ENCODE results near the gene AGTPBP1.
"Not testable (repeated sequence)": the region's sequence is repeated elsewhere in the genome, so short reads cannot be mapped to it uniquely, and the experiment has no call there.

Gene AGTPBP1

GRCh38 chr9:85741875-85742596, at the start of gene AGTPBP1:
Gene AGTPBP1, minus strand, starts transcription at chr9:85741954. Its CDS starts 29,421 bp downstream, at chr9:85712533.
- peak within 1 kb of the TSS; percentile 16 to 86 (median 74) for H3K9ac ChIP-seq (ENCODE audit: low read length in 5 of 5)

GRCh38 chr9:85786116-85786515, 44.4 kb upstream of the AGTPBP1 start:
- not testable (repeated sequence) for H3K27ac ChIP-seq (ENCODE audit: low read depth, low read length); H3K4me1 ChIP-seq (ENCODE audit: control insufficient read depth in 5 of 5, insufficient read depth in 5 of 5, low read length in 5 of 5); H3K4me3 ChIP-seq (ENCODE audit: low read depth in 1 of 5, low read length in 5 of 5); H3K9me3 ChIP-seq (ENCODE audit: control insufficient read depth in 5 of 5, low read length in 5 of 5); H3K36me3 ChIP-seq (ENCODE audit: control insufficient read depth in 5 of 5, insufficient read depth in 5 of 5, low read length in 5 of 5); H3K9ac ChIP-seq (ENCODE audit: low read length in 5 of 5); H3K27me3 ChIP-seq (ENCODE audit: control insufficient read depth in 5 of 5, insufficient read depth in 4 of 5, low read length in 5 of 5)

More at GRCh38 chr9:85741875-85742596, at the start of gene AGTPBP1:
- Histone ChIP-seq H3K36me3 (ENCODE audit: control insufficient read depth in 5 of 5, insufficient read depth in 5 of 5, low read length in 5 of 5) (no peaks in the 10 kb centered on the region), H3K9me3 (ENCODE audit: control insufficient read depth in 5 of 5, low read length in 5 of 5) (no peaks in the 10 kb centered on the region), H3K27me3 (ENCODE audit: control insufficient read depth in 5 of 5, insufficient read depth in 4 of 5, low read length in 5 of 5) (no peaks in the 10 kb centered on the region), H3K27ac (ENCODE audit: low read depth, low read length) (peak within 1 kb of the TSS; percentile 78), H3K4me3 (ENCODE audit: low read depth in 1 of 5, low read length in 5 of 5) (peak within 1 kb of the TSS; percentile 81 to 93 (median 89)), H3K4me1 (ENCODE audit: control insufficient read depth in 5 of 5, insufficient read depth in 5 of 5, low read length in 5 of 5) (peaks cover 5 to 19% (median 17%) of the 10 kb centered on the region in 5 donors)

GRCh38 chr9:85773844-85774243, 32.1 kb upstream of the AGTPBP1 start:
- H3K36me3 ChIP-seq (ENCODE audit: control insufficient read depth in 5 of 5, insufficient read depth in 5 of 5, low read length in 5 of 5); H3K27ac ChIP-seq (ENCODE audit: low read depth, low read length); H3K4me3 ChIP-seq (ENCODE audit: low read depth in 1 of 5, low read length in 5 of 5); H3K9me3 ChIP-seq (ENCODE audit: control insufficient read depth in 5 of 5, low read length in 5 of 5); H3K9ac ChIP-seq (ENCODE audit: low read length in 5 of 5); H3K4me1 ChIP-seq (ENCODE audit: control insufficient read depth in 5 of 5, insufficient read depth in 5 of 5, low read length in 5 of 5); H3K27me3 ChIP-seq (ENCODE audit: control insufficient read depth in 5 of 5, insufficient read depth in 4 of 5, low read length in 5 of 5): not testable (repeated sequence)

GRCh38 chr9:85761802-85762201, 20.0 kb upstream of the AGTPBP1 start:
- not testable (repeated sequence) for H3K4me3 ChIP-seq (ENCODE audit: low read depth in 1 of 5, low read length in 5 of 5); H3K9ac ChIP-seq (ENCODE audit: low read length in 5 of 5); H3K4me1 ChIP-seq (ENCODE audit: control insufficient read depth in 5 of 5, insufficient read depth in 5 of 5, low read length in 5 of 5); H3K27me3 ChIP-seq (ENCODE audit: control insufficient read depth in 5 of 5, insufficient read depth in 4 of 5, low read length in 5 of 5); H3K36me3 ChIP-seq (ENCODE audit: control insufficient read depth in 5 of 5, insufficient read depth in 5 of 5, low read length in 5 of 5); H3K27ac ChIP-seq (ENCODE audit: low read depth, low read length); H3K9me3 ChIP-seq (ENCODE audit: control insufficient read depth in 5 of 5, low read length in 5 of 5)

GRCh38 chr9:85757716-85758115, 16.0 kb upstream of the AGTPBP1 start:
- H3K27ac ChIP-seq (ENCODE audit: low read depth, low read length); H3K4me1 ChIP-seq (ENCODE audit: control insufficient read depth in 5 of 5, insufficient read depth in 5 of 5, low read length in 5 of 5); H3K9me3 ChIP-seq (ENCODE audit: control insufficient read depth in 5 of 5, low read length in 5 of 5); H3K27me3 ChIP-seq (ENCODE audit: control insufficient read depth in 5 of 5, insufficient read depth in 4 of 5, low read length in 5 of 5); H3K36me3 ChIP-seq (ENCODE audit: control insufficient read depth in 5 of 5, insufficient read depth in 5 of 5, low read length in 5 of 5); H3K9ac ChIP-seq (ENCODE audit: low read length in 5 of 5); H3K4me3 ChIP-seq (ENCODE audit: low read depth in 1 of 5, low read length in 5 of 5): not testable (repeated sequence)

GRCh38 chr9:85756216-85756615, 14.5 kb upstream of the AGTPBP1 start:
- H3K9ac ChIP-seq (ENCODE audit: low read length in 5 of 5); H3K9me3 ChIP-seq (ENCODE audit: control insufficient read depth in 5 of 5, low read length in 5 of 5); H3K4me1 ChIP-seq (ENCODE audit: control insufficient read depth in 5 of 5, insufficient read depth in 5 of 5, low read length in 5 of 5); H3K4me3 ChIP-seq (ENCODE audit: low read depth in 1 of 5, low read length in 5 of 5); H3K27me3 ChIP-seq (ENCODE audit: control insufficient read depth in 5 of 5, insufficient read depth in 4 of 5, low read length in 5 of 5); H3K27ac ChIP-seq (ENCODE audit: low read depth, low read length); H3K36me3 ChIP-seq (ENCODE audit: control insufficient read depth in 5 of 5, insufficient read depth in 5 of 5, low read length in 5 of 5): not testable (repeated sequence)

- H3K4me3 ChIP-seq (ENCODE audit: low read depth in 1 of 5, low read length in 5 of 5), result no peak overlapping the region
- H3K4me1 ChIP-seq (ENCODE audit: control insufficient read depth in 5 of 5, insufficient read depth in 5 of 5, low read length in 5 of 5), result peaks cover 5 to 12% (median 9%) of the 10 kb centered on the region in 5 donors
- H3K9me3 ChIP-seq (ENCODE audit: control insufficient read depth in 5 of 5, low read length in 5 of 5), result no peaks in the 10 kb centered on the region
- H3K27me3 ChIP-seq (ENCODE audit: control insufficient read depth in 5 of 5, insufficient read depth in 4 of 5, low read length in 5 of 5), result no peaks in the 10 kb centered on the region
- H3K27ac ChIP-seq (ENCODE audit: low read depth, low read length), result no peak overlapping the region
- no peak overlapping the region for H3K9ac ChIP-seq (ENCODE audit: low read length in 5 of 5)
- H3K36me3 ChIP-seq (ENCODE audit: control insufficient read depth in 5 of 5, insufficient read depth in 5 of 5, low read length in 5 of 5), result no peaks in the 10 kb centered on the region
Observed at GRCh38 chr9:85746309-85746708, 4.6 kb upstream of the AGTPBP1 start.

- Histone ChIP-seq H3K27me3 (ENCODE audit: control insufficient read depth in 5 of 5, insufficient read depth in 4 of 5, low read length in 5 of 5) (no peaks in the 10 kb centered on the region), H3K27ac (ENCODE audit: low read depth, low read length) (no peak overlapping the region), H3K36me3 (ENCODE audit: control insufficient read depth in 5 of 5, insufficient read depth in 5 of 5, low read length in 5 of 5) (no peaks in the 10 kb centered on the region), H3K9ac (ENCODE audit: low read length in 5 of 5) (no peak overlapping the region), H3K4me1 (ENCODE audit: control insufficient read depth in 5 of 5, insufficient read depth in 5 of 5, low read length in 5 of 5) (peaks cover 5 to 19% (median 15%) of the 10 kb centered on the region in 5 donors), H3K4me3 (ENCODE audit: low read depth in 1 of 5, low read length in 5 of 5) (no peak overlapping the region), H3K9me3 (ENCODE audit: control insufficient read depth in 5 of 5, low read length in 5 of 5) (no peaks in the 10 kb centered on the region)
Observed at GRCh38 chr9:85745203-85745602, 3.4 kb upstream of the AGTPBP1 start.

GRCh38 chr9:85744480-85744879, 2.7 kb upstream of the AGTPBP1 start:
- H3K27me3 ChIP-seq (ENCODE audit: control insufficient read depth in 5 of 5, insufficient read depth in 4 of 5, low read length in 5 of 5), result no peaks in the 10 kb centered on the region
- H3K36me3 ChIP-seq (ENCODE audit: control insufficient read depth in 5 of 5, insufficient read depth in 5 of 5, low read length in 5 of 5), result no peaks in the 10 kb centered on the region
- H3K27ac ChIP-seq (ENCODE audit: low read depth, low read length), result no peak overlapping the region
- H3K9me3 ChIP-seq (ENCODE audit: control insufficient read depth in 5 of 5, low read length in 5 of 5), result no peaks in the 10 kb centered on the region
- H3K4me3 ChIP-seq (ENCODE audit: low read depth in 1 of 5, low read length in 5 of 5), result no peak overlapping the region
- peaks cover 5 to 19% (median 17%) of the 10 kb centered on the region in 5 donors for H3K4me1 ChIP-seq (ENCODE audit: control insufficient read depth in 5 of 5, insufficient read depth in 5 of 5, low read length in 5 of 5)
- no peak overlapping the region for H3K9ac ChIP-seq (ENCODE audit: low read length in 5 of 5)

GRCh38 chr9:85743275-85744128, 1.7 kb upstream of the AGTPBP1 start:
- Histone ChIP-seq H3K36me3 (ENCODE audit: control insufficient read depth in 5 of 5, insufficient read depth in 5 of 5, low read length in 5 of 5) (no peaks in the 10 kb centered on the region), H3K9me3 (ENCODE audit: control insufficient read depth in 5 of 5, low read length in 5 of 5) (no peaks in the 10 kb centered on the region), H3K4me1 (ENCODE audit: control insufficient read depth in 5 of 5, insufficient read depth in 5 of 5, low read length in 5 of 5) (peaks cover 5 to 19% (median 17%) of the 10 kb centered on the region in 5 donors), H3K27me3 (ENCODE audit: control insufficient read depth in 5 of 5, insufficient read depth in 4 of 5, low read length in 5 of 5) (no peaks in the 10 kb centered on the region), H3K27ac (ENCODE audit: low read depth, low read length) (no peak overlapping the region), H3K4me3 (ENCODE audit: low read depth in 1 of 5, low read length in 5 of 5) (no peak overlapping the region), H3K9ac (ENCODE audit: low read length in 5 of 5) (no peak overlapping the region)

Measured in subcutaneous abdominal adipose tissue (tissue), 5 donors.